GM15510 (cell line): ENCODE results near the gene C1orf210.

Source experiments
- POLR2A ChIP-seq: IDR thresholded peaks from 3 replicates; pipeline ENCODE4 v1.6.1; 2011; ENCODE audit warnings: borderline replicate concordance; ENCODE audit not compliant: insufficient read length; ENCODE audit errors: extremely low read depth

Gene C1orf210

DNA sequence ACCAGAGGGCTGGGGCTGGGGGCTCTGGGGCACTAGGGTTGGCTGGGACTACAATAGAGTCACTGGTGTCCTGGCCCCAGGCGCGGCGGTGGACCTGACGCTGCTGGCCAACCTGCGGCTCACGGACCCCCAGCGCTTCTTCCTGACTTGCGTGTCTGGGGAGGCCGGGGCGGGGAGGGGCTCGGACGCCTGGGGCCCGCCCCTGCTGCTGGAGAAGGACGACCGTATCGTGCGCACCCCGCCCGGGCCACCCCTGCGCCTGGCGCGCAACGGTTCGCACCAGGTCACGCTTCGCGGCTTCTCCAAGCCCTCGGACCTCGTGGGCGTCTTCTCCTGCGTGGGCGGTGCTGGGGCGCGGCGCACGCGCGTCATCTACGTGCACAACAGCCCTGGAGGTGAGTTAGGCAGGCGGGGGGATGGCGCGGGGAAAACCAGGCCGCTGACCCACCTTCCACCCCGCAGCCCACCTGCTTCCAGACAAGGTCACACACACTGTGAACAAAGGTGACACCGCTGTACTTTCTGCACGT is 19.5 kb upstream of the C1orf210 start:
- TF ChIP-seq POLR2A = no peak

DNA sequence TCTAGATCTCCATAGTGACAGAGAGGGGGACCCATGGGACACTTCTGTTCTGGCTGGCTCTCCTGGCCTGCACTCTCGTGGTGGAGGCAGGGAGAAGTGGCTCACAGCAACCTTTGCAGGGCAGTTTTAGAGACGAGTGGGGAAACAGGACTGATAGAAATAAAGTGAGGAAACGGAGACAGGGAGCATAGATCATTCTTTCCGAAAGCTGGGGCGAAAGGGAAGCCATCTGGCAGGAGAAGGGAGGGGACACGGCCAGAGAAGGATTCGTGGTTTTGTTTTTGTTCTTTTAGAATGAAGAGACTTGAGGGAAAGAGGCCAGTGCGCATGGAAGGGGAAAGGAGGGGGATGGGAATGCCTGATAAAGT is 18.9 kb upstream of the C1orf210 start:
- TF ChIP-seq POLR2A = no peak

DNA sequence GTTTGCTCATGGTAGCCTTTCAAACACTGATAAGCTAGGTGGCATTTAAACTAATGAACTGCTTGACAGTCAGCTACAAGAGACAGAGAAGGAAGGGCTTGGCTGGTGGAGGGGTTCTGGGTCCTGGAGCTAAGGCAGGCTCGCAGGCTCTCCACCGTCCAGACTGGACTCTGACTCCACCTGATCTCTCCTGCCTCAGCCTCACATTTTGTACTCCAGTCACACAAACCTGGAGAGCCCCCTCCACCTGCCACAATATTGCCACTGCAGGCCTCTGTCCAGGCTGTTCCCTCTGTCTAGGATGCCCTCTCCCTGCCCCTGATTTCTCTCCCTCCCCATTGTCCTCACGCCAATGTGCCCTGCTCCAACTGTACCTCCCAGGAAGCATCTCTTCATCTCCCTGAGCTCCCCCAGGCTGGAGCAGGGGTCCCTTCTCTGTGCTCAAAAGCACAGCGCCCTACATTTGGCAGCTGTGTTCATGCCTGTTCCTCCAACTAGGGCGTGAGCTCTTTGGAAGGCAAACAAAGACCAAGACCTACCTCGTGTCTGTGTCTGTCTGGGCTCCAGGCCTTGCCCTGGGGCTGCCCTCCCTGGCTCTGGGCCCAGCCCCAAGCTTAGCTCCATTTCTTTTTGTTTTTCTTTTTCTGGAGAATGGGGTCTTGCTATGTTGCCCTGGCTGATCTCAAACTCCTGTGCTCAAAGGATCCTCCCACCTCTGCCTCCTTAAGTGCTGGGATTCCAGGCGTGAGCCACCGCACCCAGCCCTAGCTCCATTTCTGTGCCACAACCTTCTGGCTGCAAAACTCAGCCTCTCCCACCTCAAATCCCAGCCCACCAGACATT is 18.3 kb upstream of the C1orf210 start:
- TF ChIP-seq POLR2A = no peak

DNA sequence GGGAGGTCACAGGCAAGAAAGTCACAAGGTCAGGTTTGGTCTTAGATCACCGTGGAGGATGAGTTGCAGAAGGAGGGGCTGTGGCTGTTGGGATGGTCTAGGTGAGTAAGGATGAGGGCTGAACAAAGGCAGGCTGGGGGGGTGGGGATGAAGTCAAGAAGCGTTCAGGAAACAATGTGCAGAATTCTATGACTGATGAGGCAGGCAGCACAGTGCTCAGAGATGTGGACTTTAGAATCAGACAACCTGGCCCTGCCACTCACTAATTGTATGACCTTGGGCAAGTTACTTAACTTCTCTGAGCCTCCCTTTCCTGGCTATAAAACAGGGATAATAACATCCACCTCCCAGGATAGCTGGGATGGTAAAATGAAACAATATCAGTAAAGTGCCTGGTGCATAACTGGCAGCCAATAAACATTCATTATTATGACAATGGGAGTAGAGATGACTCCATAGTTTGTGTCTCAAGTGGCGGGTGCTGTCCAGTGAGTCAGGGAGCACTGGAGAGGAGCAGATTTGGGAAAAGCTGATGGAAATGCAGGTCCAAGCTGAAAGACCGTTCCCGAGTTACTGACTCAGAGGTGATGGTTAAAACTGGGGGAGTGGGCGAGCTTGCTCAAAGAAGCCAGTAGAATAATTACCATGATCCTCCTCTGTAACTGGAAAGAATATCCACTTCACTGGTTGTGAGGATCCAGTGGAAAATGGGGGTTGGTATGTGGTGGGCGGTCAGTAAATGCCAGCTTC is 17.5 kb upstream of the C1orf210 start:
- TF ChIP-seq POLR2A = no peak

DNA sequence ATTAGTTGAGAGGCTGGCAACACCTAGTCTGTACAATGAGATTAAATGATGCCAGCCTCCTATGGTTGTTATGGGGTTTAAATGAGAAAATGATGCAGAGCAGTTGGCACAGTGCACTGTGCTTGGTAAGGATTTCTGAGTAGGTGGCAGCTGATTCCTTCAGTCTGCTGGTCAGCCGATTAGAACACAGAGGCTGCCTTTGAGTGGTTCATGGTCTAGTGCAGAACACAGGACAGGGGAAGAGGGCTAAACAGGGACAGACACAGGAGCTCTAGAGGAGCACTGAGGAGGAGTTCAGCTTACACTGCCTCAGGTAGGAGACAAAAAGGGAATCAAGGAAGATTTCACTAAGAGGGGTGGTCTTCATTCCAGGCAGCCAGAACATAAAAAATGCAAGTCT is 16.8 kb upstream of the C1orf210 start:
- no peak for TF ChIP-seq POLR2A

DNA sequence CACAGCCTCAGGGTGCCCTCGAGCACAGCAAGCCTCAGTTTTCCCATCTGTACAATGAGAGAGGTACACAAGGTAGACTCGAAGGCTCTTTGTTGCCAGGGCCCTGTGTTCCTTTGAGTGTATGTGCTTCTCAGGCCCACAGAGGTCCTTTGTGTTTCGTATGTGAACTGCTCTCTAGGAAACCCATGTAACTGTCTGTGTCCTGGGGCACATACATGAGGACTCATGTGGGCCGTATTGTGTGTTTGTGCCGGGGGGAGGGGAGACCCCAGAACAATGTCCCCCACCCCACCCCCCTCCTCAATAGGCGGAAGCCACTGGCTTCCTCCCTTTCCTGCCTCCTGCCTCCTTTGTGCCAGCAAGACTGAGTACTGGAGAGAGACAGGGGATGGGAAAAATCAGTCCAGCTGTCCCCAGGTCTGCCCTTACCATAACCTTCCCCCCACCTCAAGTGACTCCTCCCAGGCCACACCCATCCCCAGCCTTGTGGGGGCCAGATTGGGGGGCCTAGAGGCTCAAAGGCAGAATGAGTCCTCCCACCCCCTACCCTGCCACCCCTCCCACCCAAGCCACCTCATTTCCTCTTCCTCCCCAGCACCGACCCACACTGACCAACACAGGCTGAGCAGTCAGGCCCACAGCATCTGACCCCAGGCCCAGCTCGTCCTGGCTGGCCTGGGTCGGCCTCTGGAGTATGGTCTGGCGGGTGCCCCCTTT is 15.2 kb upstream of the C1orf210 start, which contains the start of gene TIE1:
Gene TIE1, plus strand, starts transcription at position 605 of the 717 bp plus-strand sequence. Its CDS starts 90 bp downstream, at position 695.
- TF ChIP-seq POLR2A = no peak

DNA sequence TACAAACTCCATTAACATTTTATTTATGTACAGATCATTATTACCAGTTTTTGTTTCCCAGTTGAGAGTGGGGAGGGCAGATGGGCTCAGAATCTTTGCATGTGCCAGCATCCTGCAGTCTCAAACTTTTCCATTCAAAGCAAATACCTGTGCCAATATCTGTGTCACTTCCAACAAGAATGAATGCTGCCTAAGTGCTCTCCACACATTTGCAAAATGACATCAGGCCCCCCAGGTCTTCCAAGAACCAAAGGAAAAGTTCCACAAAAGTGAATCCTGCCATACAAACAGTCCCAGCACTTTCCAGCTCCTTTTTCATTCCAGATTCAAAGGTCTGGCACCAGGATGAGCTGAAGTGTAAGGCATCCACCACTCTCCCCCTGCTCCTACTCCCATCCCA is 13.7 kb upstream of the C1orf210 start:
- no peak for TF ChIP-seq POLR2A

- TF ChIP-seq POLR2A = no peak
These were observed 12.7 kb upstream of the C1orf210 start for GRCh38 chr1:43298055-43298454.

DNA sequence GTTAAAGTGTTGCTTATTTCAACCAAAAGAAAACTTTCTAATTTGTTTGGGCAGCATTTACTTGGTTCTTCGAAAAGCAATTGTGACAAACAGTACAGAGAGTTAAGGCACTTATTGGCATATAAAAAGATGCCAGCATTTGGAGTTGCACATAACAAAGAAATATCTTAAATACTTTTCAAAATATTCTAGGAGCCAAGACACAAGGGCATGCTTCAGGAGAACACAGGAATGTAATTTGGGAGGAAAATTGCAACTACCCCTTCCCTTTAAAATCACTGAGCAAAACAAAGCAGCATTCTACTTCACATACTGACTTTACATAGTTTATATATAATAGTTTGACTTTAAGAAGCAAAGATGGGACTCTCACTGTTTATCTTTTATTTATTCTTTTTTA is 10.8 kb upstream of the C1orf210 start:
- TF ChIP-seq POLR2A = no peak

- TF ChIP-seq POLR2A = no peak
These were observed 9.4 kb upstream of the C1orf210 start for GRCh38 chr1:43294761-43295160.

GRCh38 chr1:43293896-43294760 is 8.7 kb upstream of the C1orf210 start:
- no peak for TF ChIP-seq POLR2A

GRCh38 chr1:43293176-43293575 is 7.8 kb upstream of the C1orf210 start:
- no peak for TF ChIP-seq POLR2A

GRCh38 chr1:43292679-43293078 is 7.3 kb upstream of the C1orf210 start:
- TF ChIP-seq POLR2A = no peak

DNA sequence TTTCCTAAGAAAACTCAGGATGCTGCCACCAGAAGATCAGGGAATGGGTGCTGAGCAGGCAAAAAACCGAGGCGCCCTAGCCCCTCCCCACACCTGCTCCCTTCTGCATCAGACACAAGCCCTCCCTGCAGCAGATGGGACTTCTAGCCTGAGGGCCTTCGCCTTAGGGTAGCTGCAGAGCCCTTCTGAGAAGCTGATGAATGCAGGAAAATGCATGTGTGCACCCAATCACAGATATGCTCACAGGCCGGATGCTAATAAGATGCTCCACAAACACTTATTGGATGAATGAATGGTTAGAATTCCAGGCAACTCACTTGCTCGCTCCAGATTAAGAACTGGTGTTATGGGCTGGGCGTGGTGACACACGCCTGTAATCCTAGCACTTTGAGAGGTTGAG is 6.8 kb upstream of the C1orf210 start:
- no peak for TF ChIP-seq POLR2A
